SK-N-SH (cell line): ENCODE data around the gene EEF2. TPM values are rescaled to one million over a fixed set of nuclear protein-coding genes. Genes with fewer than 3 reads are reported as not detected.
"Not testable (repeated sequence)": the region's sequence is repeated elsewhere in the genome, so short reads cannot be mapped to it uniquely, and the experiment has no call there.

Experiments
- CTCF ChIA-PET: fragments of 300-600, 350-600 bp; formaldehyde crosslinking; extraction: SDS; loops from one replicate; lab custom pipeline; 2021; lab: Yijun Ruan, JAX
- POLR2A ChIA-PET: fragments of 350-600 bp; sonication (Branson Sonifier 250); formaldehyde crosslinking; extraction: SDS; loops from one replicate; lab custom pipeline; 2020; ENCODE audit warnings: antibody characterized with exemption, inconsistent platforms; lab: Yijun Ruan, JAX
- DNase-seq: peaks from one replicate; pipeline ENCODE4 v3.0.0; 2012
- H2AFZ ChIP-seq: fragments of 200-600 bp; sonication (generic); 2 replicates; pipeline ENCODE4 v1.8.1; 2016; ENCODE audit warnings: antibody characterized with exemption, mild to moderate bottlenecking, low read depth
- H3F3A ChIP-seq: fragments of 200-600 bp; sonication (generic); replicated peaks from 2 replicates; pipeline ENCODE3; 2016; ENCODE audit warnings: antibody characterized with exemption, mild to moderate bottlenecking; ENCODE audit not compliant: insufficient read depth
- H3K27ac ChIP-seq, 2 experiments: fragments of 200-500 bp in 1 of 2; fragments of 200-600 bp in 1 of 2; sonication (Bioruptor generic) in 1 of 2; sonication (generic), shearing (Covaris generic) in 1 of 2; 2 replicates each; pipeline versions ENCODE4 v1.5.1 to v1.6.1; 2014 to 2016; ENCODE audit warnings: low read depth in 2 of 2, inconsistent platforms in 1 of 2, low read length in 1 of 2, mild to moderate bottlenecking in 1 of 2, mixed read lengths in 1 of 2
- H3K27me3 ChIP-seq: fragments of 200-600 bp; sonication (generic), shearing (Covaris generic); 2 replicates; pipeline ENCODE4 v1.6.1; 2016; ENCODE audit warnings: mixed run types; ENCODE audit not compliant: insufficient read depth
- H3K36me3 ChIP-seq, 2 experiments: fragments of 200-500 bp in 1 of 2; fragments of 200-600 bp in 1 of 2; sonication (Bioruptor generic) in 1 of 2; sonication (generic) in 1 of 2; replicated peaks in 1 of 2; 2 replicates each; pipeline versions ENCODE3 to v1.5.1; 2014 to 2016; ENCODE audit warnings: low read length in 1 of 2, mild to moderate bottlenecking in 1 of 2; ENCODE audit not compliant: insufficient read depth in 2 of 2, control insufficient read depth in 1 of 2
- H3K4me1 ChIP-seq, 2 experiments: fragments of 200-500 bp in 1 of 2; fragments of 200-600 bp in 1 of 2; sonication (Bioruptor generic) in 1 of 2; sonication (generic), shearing (Covaris generic) in 1 of 2; 2 replicates each; pipeline versions ENCODE4 v1.5.1 to v1.6.1; 2014 to 2016; ENCODE audit warnings: low read depth in 1 of 2, low read length in 1 of 2, mixed run types in 1 of 2; ENCODE audit not compliant: insufficient read depth in 2 of 2, control insufficient read depth in 1 of 2
- H3K4me2 ChIP-seq: fragments of 200-600 bp; sonication (generic), shearing (Covaris generic); 2 replicates; pipeline ENCODE4 v1.6.1; 2017; ENCODE audit warnings: mixed run types
- H3K4me3 ChIP-seq, 2 experiments: fragments of 200-500 bp in 1 of 2; fragments of 200-600 bp in 1 of 2; sonication (Bioruptor generic) in 1 of 2; sonication (generic), shearing (Covaris generic) in 1 of 2; 2 replicates each; pipeline versions ENCODE4 v1.5.1 to v1.8.1; 2014 to 2016; ENCODE audit warnings: low read depth in 2 of 2, inconsistent platforms in 1 of 2, low read length in 1 of 2, mild to moderate bottlenecking in 1 of 2, mixed read lengths in 1 of 2, moderate library complexity in 1 of 2
- H3K79me2 ChIP-seq: fragments of 200-600 bp; sonication (generic); 2 replicates; pipeline ENCODE4 v1.8.1; 2017; ENCODE audit warnings: mild to moderate bottlenecking; ENCODE audit not compliant: insufficient read depth
- H3K9ac ChIP-seq: fragments of 200-600 bp; sonication (generic); 2 replicates; pipeline ENCODE4 v1.6.1; 2017; ENCODE audit warnings: mixed run types
- H3K9me2 ChIP-seq: fragments of 200-600 bp; sonication (generic); 2 replicates; pipeline ENCODE4 v1.6.1; 2017; ENCODE audit warnings: mixed run types
- H3K9me3 ChIP-seq: fragments of 200-600 bp; sonication (generic); 2 replicates; pipeline ENCODE4 v1.6.1; 2017; ENCODE audit warnings: mixed run types, mild to moderate bottlenecking, moderate library complexity
- H4K20me1 ChIP-seq: fragments of 200-600 bp; sonication (generic); 2 replicates; pipeline ENCODE4 v1.6.1; 2017; ENCODE audit warnings: mild to moderate bottlenecking, mixed run types; ENCODE audit not compliant: insufficient read depth
- EZH2phosphoT487 ChIP-seq: fragments of 200-600 bp; sonication (generic); IDR thresholded peaks from 2 replicates; pipeline ENCODE4 v1.6.1; 2017; ENCODE audit warnings: low read depth, mixed run types, mild to moderate bottlenecking, antibody characterized with exemption, moderate library complexity, borderline replicate concordance
- GATA2 ChIP-seq: sonication (generic); formaldehyde crosslinking; IDR thresholded peaks from 2 replicates; pipeline ENCODE4 v1.5.0; 2020; ENCODE audit warnings: mild to moderate bottlenecking, missing genetic modification reagents
- WGBS: methylation state at CpG from one replicate; pipeline ENCODE4 v1.1.6; 2017; ENCODE audit warnings: low lambda C conversion rate; 5-methylcytosine and 5-hydroxymethylcytosine counted together
- polyA plus RNA-seq, 3 experiments: library from polyadenylated mRNA; depleted of rRNA; stranded (reverse); fragments of >200 nt; gene quantifications; 2 replicates each; pipeline ENCODE4 v1.2.3, GENCODE V29; 2012
- TF ChIP-seq, protein P1 (sequence below): fragments of 150-350 bp; IDR thresholded peaks from 2 replicates; pipeline ENCODE4 v1.6.1; 2016; ENCODE audit warnings: mild to moderate bottlenecking, low read depth, low read length
- TF ChIP-seq, protein P2 (sequence below): fragments of 200-600 bp; sonication (generic); IDR thresholded peaks from 2 replicates; pipeline ENCODE4 v1.6.1; 2017; ENCODE audit warnings: antibody characterized with exemption, mild to moderate bottlenecking, moderate library complexity
- TF ChIP-seq, protein P3 (sequence below): IDR thresholded peaks from 2 replicates; pipeline ENCODE4 v1.4.0; 2012; ENCODE audit warnings: low read depth, borderline replicate concordance

Gene EEF2
- polyA plus RNA-seq, 1 of the 3 experiments (the other 2 are of a cell fraction): 1,553 TPM

DNA sequence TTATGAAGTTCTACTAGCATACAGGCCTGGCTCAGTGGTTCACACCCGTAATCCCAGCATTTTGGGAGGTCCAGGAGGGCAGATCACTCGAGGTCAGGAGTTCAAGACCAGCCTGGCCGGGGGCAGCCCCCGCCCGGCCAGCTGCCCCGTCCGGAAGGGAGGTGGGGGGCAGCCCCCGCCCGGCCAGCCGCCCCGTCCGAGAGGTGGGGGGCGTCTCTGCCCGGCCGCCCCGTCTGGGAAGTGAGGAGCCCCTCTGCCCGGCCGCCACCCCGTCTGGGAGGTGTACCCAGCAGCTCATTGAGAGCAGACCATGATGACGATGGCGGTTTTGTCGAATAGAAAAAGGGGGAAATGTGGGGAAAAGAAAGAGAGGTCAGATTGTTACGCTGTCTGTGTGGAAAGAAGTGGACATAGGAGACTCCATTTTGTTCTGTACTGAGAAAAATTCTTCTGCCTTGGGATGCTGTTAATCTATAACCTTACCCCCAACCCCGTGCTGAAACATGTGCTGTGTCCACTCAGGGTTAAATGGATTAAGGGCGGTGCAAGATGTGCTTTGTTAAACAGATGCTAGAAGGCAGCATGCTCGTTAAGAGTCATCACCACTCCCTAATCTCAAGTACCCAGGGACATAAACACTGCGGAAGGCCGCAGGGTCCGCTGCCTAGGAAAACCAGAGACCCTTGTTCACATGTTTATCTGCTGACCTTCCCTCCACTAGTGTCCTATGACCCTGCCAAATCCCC lies 13.6 kb upstream of the EEF2 start:
- ChIA-PET POLR2A (interaction anchor here (0.7 kb wide), 1 partner anchor 9 kb away, joined by 3 read pairs; the partner anchor contains the start of gene PIAS4), CTCF (interaction anchor here (2.7 kb wide), 1 partner anchor 13 kb away, joined by 7 read pairs; the partner anchor contains the start of gene EEF2)
- H3K79me2 ChIP-seq, H3K4me3 ChIP-seq, H3F3A ChIP-seq, H3K36me3 ChIP-seq, H3K27me3 ChIP-seq, H3K4me1 ChIP-seq, H3K9me2 ChIP-seq, H4K20me1 ChIP-seq, H3K9me3 ChIP-seq, H3K9ac ChIP-seq, DNase-seq, H3K4me2 ChIP-seq, H3K27ac ChIP-seq, H2AFZ ChIP-seq: not testable (repeated sequence)
- WGBS: 76% methylated on average over 15 of the region's 29 CpGs

DNA sequence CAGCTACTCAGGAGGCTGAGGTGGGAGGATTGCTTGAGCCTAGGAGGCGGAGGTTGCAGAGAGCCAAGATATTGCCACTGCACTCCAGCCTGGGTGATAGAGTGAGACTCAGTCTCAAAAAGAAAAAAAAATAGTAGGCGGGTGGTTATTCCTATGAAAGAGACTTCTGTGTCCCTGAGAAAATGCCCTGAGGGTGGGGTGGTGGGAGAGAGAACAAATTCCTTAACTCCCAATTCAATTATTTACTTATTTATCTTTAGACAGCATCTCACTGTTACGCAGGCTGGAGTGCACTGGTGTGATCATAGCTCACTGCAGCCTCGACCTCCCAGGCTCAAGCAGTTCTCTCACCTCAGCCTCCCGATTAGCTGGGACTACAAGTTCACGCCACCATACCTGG lies 10.3 kb upstream of the EEF2 start:
- no peak overlapping the region for H3K27ac ChIP-seq
- ChIA-PET POLR2A (interaction anchor here (1.4 kb wide), 1 partner anchor 10 kb away, joined by 5 read pairs; the partner anchor contains the start of gene EEF2), CTCF (interaction anchor here (1.1 to 1.9 kb wide), 2 partner anchors 8 to 10 kb away, joined by 3 to 6 read pairs; partner anchors contain the start of gene EEF2)
- H2AFZ ChIP-seq: no peak overlapping the region
- 77% methylated on average over 6 of the region's 6 CpGs for WGBS
- H3K79me2 ChIP-seq: no peaks in the 10 kb centered on the region
- no peak for DNase-seq
- no peaks in the 10 kb centered on the region for H4K20me1 ChIP-seq
- no peak overlapping the region for H3K4me2 ChIP-seq
- H3K9ac ChIP-seq: no peak overlapping the region
- H3K36me3 ChIP-seq: no peaks in the 10 kb centered on the region
- no peak overlapping the region for H3K4me3 ChIP-seq
- H3K9me2 ChIP-seq: no peaks in the 10 kb centered on the region
- H3F3A ChIP-seq: no peaks in the 10 kb centered on the region
- H3K27me3 ChIP-seq: no peaks in the 10 kb centered on the region
- H3K9me3 ChIP-seq: no peaks in the 10 kb centered on the region
- H3K4me1 ChIP-seq: no peaks in the 10 kb centered on the region
- TF ChIP-seq, protein P1, sequence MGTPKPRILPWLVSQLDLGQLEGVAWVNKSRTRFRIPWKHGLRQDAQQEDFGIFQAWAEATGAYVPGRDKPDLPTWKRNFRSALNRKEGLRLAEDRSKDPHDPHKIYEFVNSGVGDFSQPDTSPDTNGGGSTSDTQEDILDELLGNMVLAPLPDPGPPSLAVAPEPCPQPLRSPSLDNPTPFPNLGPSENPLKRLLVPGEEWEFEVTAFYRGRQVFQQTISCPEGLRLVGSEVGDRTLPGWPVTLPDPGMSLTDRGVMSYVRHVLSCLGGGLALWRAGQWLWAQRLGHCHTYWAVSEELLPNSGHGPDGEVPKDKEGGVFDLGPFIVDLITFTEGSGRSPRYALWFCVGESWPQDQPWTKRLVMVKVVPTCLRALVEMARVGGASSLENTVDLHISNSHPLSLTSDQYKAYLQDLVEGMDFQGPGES: no peak
- TF ChIP-seq GATA2 (no peak), EZH2phosphoT487 (no peak)
- TF ChIP-seq, protein P2, sequence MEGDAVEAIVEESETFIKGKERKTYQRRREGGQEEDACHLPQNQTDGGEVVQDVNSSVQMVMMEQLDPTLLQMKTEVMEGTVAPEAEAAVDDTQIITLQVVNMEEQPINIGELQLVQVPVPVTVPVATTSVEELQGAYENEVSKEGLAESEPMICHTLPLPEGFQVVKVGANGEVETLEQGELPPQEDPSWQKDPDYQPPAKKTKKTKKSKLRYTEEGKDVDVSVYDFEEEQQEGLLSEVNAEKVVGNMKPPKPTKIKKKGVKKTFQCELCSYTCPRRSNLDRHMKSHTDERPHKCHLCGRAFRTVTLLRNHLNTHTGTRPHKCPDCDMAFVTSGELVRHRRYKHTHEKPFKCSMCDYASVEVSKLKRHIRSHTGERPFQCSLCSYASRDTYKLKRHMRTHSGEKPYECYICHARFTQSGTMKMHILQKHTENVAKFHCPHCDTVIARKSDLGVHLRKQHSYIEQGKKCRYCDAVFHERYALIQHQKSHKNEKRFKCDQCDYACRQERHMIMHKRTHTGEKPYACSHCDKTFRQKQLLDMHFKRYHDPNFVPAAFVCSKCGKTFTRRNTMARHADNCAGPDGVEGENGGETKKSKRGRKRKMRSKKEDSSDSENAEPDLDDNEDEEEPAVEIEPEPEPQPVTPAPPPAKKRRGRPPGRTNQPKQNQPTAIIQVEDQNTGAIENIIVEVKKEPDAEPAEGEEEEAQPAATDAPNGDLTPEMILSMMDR: no peak

DNA sequence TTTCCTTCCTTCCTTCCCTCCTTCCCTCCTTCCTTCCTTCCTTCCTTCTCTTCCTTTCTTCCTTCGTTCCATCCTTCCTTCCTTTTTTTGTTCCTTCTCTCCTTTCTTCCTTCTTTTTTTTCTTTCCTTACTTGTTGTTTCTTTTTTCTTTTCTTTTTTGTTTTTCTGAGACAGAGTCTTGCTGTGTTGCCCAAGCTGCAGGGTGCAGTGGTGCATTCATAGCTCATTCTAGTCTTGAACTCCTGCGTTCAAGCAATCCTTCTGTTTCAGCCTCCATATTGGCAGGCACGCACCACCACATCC lies 5.5 kb upstream of the EEF2 start:
- POLR2A ChIA-PET: interaction anchor here (1.1 kb wide), 1 partner anchor 16 kb away, joined by 5 read pairs; the partner anchor contains the start of gene PIAS4
- 89% methylated on average over 3 of the region's 3 CpGs for WGBS

More for the DNA sequence above, 5.5 kb upstream of the EEF2 start:
- Histone ChIP-seq H3K36me3 (no peaks in the 10 kb centered on the region), H3K79me2 (no peaks in the 10 kb centered on the region), H3K27ac (no peak overlapping the region)
- no peak for DNase-seq
- TF ChIP-seq, protein P3, sequence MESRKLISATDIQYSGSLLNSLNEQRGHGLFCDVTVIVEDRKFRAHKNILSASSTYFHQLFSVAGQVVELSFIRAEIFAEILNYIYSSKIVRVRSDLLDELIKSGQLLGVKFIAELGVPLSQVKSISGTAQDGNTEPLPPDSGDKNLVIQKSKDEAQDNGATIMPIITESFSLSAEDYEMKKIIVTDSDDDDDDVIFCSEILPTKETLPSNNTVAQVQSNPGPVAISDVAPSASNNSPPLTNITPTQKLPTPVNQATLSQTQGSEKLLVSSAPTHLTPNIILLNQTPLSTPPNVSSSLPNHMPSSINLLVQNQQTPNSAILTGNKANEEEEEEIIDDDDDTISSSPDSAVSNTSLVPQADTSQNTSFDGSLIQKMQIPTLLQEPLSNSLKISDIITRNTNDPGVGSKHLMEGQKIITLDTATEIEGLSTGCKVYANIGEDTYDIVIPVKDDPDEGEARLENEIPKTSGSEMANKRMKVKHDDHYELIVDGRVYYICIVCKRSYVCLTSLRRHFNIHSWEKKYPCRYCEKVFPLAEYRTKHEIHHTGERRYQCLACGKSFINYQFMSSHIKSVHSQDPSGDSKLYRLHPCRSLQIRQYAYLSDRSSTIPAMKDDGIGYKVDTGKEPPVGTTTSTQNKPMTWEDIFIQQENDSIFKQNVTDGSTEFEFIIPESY: no peak
- TF ChIP-seq, all 33 proteins: peak for 0
- Histone ChIP-seq H3K27me3 (no peaks in the 10 kb centered on the region), H4K20me1 (no peaks in the 10 kb centered on the region), H3K9ac (no peak overlapping the region), H3K4me1 (peaks cover 0 to 12% of the 10 kb centered on the region in 2 experiments; a peak in 2 of 4 replicates), H3K9me2 (no peaks in the 10 kb centered on the region), H3F3A (peaks cover 12% of the 10 kb centered on the region), H3K4me2 (no peak overlapping the region), H3K9me3 (no peaks in the 10 kb centered on the region), H2AFZ (peak overlapping the region; percentile 96), H3K4me3 (no peak overlapping the region)
- CTCF ChIA-PET: interaction anchor here (0.8 to 1.3 kb wide), 3 partner anchors 147 to 211 kb away, joined by 3 to 5 read pairs (median 3); no protein-coding TSS in a partner anchor
